CD14-positive monocyte (primary cell): ENCODE measurements around the gene RPL26. TPM values are rescaled to one million over a fixed set of nuclear protein-coding genes. Genes with fewer than 3 reads are reported as not detected.

Experiments
- DNase-seq, 3 donors: peaks; one replicate each; pipeline ENCODE4 v3.0.0-alpha.2; 2011 to 2022
- H2AFZ ChIP-seq: 2 replicates; pipeline ENCODE4 v1.6.0; 2012; ENCODE audit warnings: mild to moderate bottlenecking, low read depth, low read length, inconsistent platforms; ENCODE audit not compliant: insufficient read depth, poor library complexity, severe bottlenecking
- H3K27ac ChIP-seq, 2 donors: 1 replicate in 1 of 2; 2 replicates in 1 of 2; pipeline ENCODE4 v1.5.1; 2012 to 2013; ENCODE audit warnings: low read length in 2 of 2, control low read depth in 1 of 2, inconsistent platforms in 1 of 2, low read depth in 1 of 2, mild to moderate bottlenecking in 1 of 2
- H3K27me3 ChIP-seq, 2 donors: one replicate each; pipeline versions ENCODE4 v1.6.0 to v1.6.1; 2011 to 2013; ENCODE audit warnings: low read length in 2 of 2; ENCODE audit not compliant: control insufficient read depth in 2 of 2, insufficient read depth in 2 of 2
- H3K36me3 ChIP-seq, 2 donors: replicated peaks in 1 of 2; 1 replicate in 1 of 2; 2 replicates in 1 of 2; pipeline versions ENCODE4 v1.5.1 to v1.6.1; 2012 to 2013; ENCODE audit warnings: low read length in 2 of 2, control low read depth in 1 of 2, inconsistent platforms in 1 of 2, mild to moderate bottlenecking in 1 of 2; ENCODE audit not compliant: insufficient read depth in 2 of 2, control insufficient read depth in 1 of 2
- H3K4me1 ChIP-seq, 2 donors: 1 replicate in 1 of 2; 2 replicates in 1 of 2; pipeline versions ENCODE4 v1.5.1 to v1.6.1; 2012 to 2013; ENCODE audit warnings: low read length in 2 of 2, control low read depth in 1 of 2, inconsistent platforms in 1 of 2, mild to moderate bottlenecking in 1 of 2, moderate library complexity in 1 of 2; ENCODE audit not compliant: insufficient read depth in 2 of 2, control insufficient read depth in 1 of 2
- H3K4me2 ChIP-seq: replicated peaks from 2 replicates; pipeline ENCODE3; 2012; ENCODE audit warnings: low read length, moderate library complexity, mild to moderate bottlenecking; ENCODE audit not compliant: poor library complexity, severe bottlenecking; ENCODE audit errors: extremely low read depth
- H3K4me3 ChIP-seq, 3 experiments: fragments of 200-600 bp in 1 of 3; sonication (generic) in 1 of 3; replicated peaks in 1 of 3; 1 replicate in 2 of 3; 2 replicates in 1 of 3; pipeline ENCODE4 v1.5.1; 2011 to 2013; ENCODE audit warnings: low read length in 3 of 3, mild to moderate bottlenecking in 3 of 3, control low read depth in 2 of 3, low read depth in 2 of 3, inconsistent platforms in 1 of 3, moderate library complexity in 1 of 3
- H3K79me2 ChIP-seq: 2 replicates; pipeline ENCODE4 v1.6.0; 2012; ENCODE audit warnings: mild to moderate bottlenecking, control low read depth, inconsistent platforms, low read length, moderate library complexity; ENCODE audit not compliant: insufficient read depth
- H3K9ac ChIP-seq: 2 replicates; pipeline ENCODE4 v1.6.0; 2017; ENCODE audit warnings: low read length, mild to moderate bottlenecking; ENCODE audit not compliant: insufficient read depth, poor library complexity, severe bottlenecking
- H3K9me3 ChIP-seq, 2 donors: replicated peaks in 1 of 2; 1 replicate in 1 of 2; 2 replicates in 1 of 2; pipeline versions ENCODE4 v1.5.1 to v1.6.1; 2012 to 2013; ENCODE audit warnings: low read length in 2 of 2, control low read depth in 1 of 2; ENCODE audit not compliant: control insufficient read depth in 1 of 2, insufficient read depth in 1 of 2
- H4K20me1 ChIP-seq: 2 replicates; pipeline ENCODE4 v1.6.0; 2012; ENCODE audit warnings: mild to moderate bottlenecking, low read length, control low read depth, moderate library complexity; ENCODE audit not compliant: insufficient read depth
- H3K27ac Mint-ChIP-seq, 7 donors: one replicate each; pipeline ENCODE4 v1.8.0; 2020; ENCODE audit warnings: mild to moderate bottlenecking in 7 of 7, mixed read lengths in 7 of 7, moderate library complexity in 6 of 7, inconsistent platforms in 2 of 7
- H3K27me3 Mint-ChIP-seq, 3 donors: one replicate each; pipeline ENCODE4 v1.8.0; 2021 to 2022; ENCODE audit warnings: low read depth in 3 of 3, mild to moderate bottlenecking in 3 of 3, mixed read lengths in 3 of 3, moderate library complexity in 3 of 3, inconsistent platforms in 1 of 3
- H3K36me3 Mint-ChIP-seq, 2 donors: one replicate each; pipeline ENCODE4 v1.8.0; 2020; ENCODE audit warnings: mixed read lengths in 2 of 2, inconsistent platforms in 1 of 2, mild to moderate bottlenecking in 1 of 2
- H3K4me1 Mint-ChIP-seq: one replicate; pipeline ENCODE4 v1.8.0; 2020; ENCODE audit warnings: mild to moderate bottlenecking, mixed read lengths
- H3K4me3 Mint-ChIP-seq, 2 donors: one replicate each; pipeline ENCODE4 v1.8.0; 2020; ENCODE audit warnings: mild to moderate bottlenecking in 2 of 2, mixed read lengths in 2 of 2, moderate library complexity in 1 of 2
- H3K9me3 Mint-ChIP-seq, 7 donors: one replicate each; pipeline ENCODE4 v1.8.0; 2020 to 2022; ENCODE audit warnings: mixed read lengths in 7 of 7, mild to moderate bottlenecking in 6 of 7, moderate library complexity in 6 of 7, inconsistent platforms in 2 of 7
- WGBS: methylation state at CpG from one replicate; pipeline ENCODE4 v1.1.5; 2013; ENCODE audit warnings: missing lambda C conversion rate; ENCODE audit not compliant: insufficient coverage; 5-methylcytosine and 5-hydroxymethylcytosine counted together
- intact Hi-C, 2 donors: fragments of 100-400 bp; cut with micrococcal nuclease; formaldehyde crosslinking; loops; one replicate each; pipeline versions ENCODE4 v1.15.0 to v1.15.1; 2023
- polyA plus RNA-seq, 3 donors: library from polyadenylated mRNA; depleted of rRNA in 1 of 3; unstranded in 2 of 3; stranded (reverse) in 1 of 3; fragments of 300-500 nt in 2 of 3; fragments of >200 nt in 1 of 3; fragmentation: Illumina TruSeq in 2 of 3; gene quantifications; 1 replicate in 2 of 3; 2 replicates in 1 of 3; pipeline ENCODE4 v1.2.3, GENCODE V29; 2012 to 2021
- TF ChIP-seq, protein P1 (sequence below): fragments of 200-600 bp; IDR thresholded peaks from one replicate; pipeline ENCODE4 v1.8.0; 2022; ENCODE audit warnings: antibody characterized with exemption, mild to moderate bottlenecking

RPL26 gene
- polyA plus RNA-seq, 3 donors = 859 to 4,469 (median 884) TPM

DNA sequence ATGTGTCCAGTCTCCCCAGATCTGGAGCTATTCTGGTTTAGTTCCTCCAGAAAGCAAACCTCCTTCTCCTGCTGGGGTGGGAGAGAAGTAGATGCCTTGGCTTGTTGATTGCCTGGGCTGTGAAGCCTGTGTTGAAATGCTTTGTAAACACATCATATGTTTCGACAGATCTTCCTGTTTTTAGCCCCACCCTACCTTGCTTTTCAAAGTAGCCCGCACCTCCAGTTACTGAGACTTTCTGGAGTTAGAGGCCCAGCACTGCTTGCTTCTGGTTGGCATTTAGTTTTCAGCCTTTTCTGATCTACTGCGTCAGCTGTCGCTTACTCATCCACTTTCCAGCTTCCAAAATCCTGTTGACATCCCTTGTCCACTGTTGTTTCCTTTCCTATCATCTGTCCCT lies 34.8 kb upstream of the RPL26 start:
- H2AFZ ChIP-seq = no peak overlapping the region
- intact Hi-C loops = no loop called here
- H3K27me3 ChIP-seq = no peaks in the 10 kb centered on the region
- H3K27ac ChIP-seq = peak overlapping the region; percentile 57 to 94
- H3K9ac ChIP-seq = peak overlapping the region; percentile 29
- TF ChIP-seq, protein P1, sequence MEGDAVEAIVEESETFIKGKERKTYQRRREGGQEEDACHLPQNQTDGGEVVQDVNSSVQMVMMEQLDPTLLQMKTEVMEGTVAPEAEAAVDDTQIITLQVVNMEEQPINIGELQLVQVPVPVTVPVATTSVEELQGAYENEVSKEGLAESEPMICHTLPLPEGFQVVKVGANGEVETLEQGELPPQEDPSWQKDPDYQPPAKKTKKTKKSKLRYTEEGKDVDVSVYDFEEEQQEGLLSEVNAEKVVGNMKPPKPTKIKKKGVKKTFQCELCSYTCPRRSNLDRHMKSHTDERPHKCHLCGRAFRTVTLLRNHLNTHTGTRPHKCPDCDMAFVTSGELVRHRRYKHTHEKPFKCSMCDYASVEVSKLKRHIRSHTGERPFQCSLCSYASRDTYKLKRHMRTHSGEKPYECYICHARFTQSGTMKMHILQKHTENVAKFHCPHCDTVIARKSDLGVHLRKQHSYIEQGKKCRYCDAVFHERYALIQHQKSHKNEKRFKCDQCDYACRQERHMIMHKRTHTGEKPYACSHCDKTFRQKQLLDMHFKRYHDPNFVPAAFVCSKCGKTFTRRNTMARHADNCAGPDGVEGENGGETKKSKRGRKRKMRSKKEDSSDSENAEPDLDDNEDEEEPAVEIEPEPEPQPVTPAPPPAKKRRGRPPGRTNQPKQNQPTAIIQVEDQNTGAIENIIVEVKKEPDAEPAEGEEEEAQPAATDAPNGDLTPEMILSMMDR = no peak
- H3K9me3 Mint-ChIP-seq = peaks cover 0 to 6% (median 0%) of the 10 kb centered on the region in 7 donors
- no peaks in the 10 kb centered on the region for H4K20me1 ChIP-seq
- H3K4me3 ChIP-seq = peak overlapping the region in 1 of 3 experiments; percentile 50
- 0% methylated on average over 2 of the region's 4 CpGs for WGBS
- peak; percentile 85 to 87 (median 86) for DNase-seq
- H3K36me3 ChIP-seq = no peaks in the 10 kb centered on the region
- peaks cover 0 to 2% (median 0%) of the 10 kb centered on the region in 3 donors for H3K27me3 Mint-ChIP-seq
- H3K4me2 ChIP-seq = peak overlapping the region; percentile 60
- peak overlapping the region; percentile 91 to 99 (median 95) for H3K27ac Mint-ChIP-seq
- peaks cover 12% of the 10 kb centered on the region for H3K79me2 ChIP-seq
- H3K4me1 Mint-ChIP-seq = peaks cover 91% of the 10 kb centered on the region
- no peaks in the 10 kb centered on the region for H3K9me3 ChIP-seq
- peak overlapping the region in 1 of 2 donors; percentile 21 for H3K4me3 Mint-ChIP-seq
- H3K36me3 Mint-ChIP-seq = peaks cover 15 to 20% of the 10 kb centered on the region in 2 donors
- H3K4me1 ChIP-seq = peaks cover 66 to 91% of the 10 kb centered on the region in 2 donors

DNA sequence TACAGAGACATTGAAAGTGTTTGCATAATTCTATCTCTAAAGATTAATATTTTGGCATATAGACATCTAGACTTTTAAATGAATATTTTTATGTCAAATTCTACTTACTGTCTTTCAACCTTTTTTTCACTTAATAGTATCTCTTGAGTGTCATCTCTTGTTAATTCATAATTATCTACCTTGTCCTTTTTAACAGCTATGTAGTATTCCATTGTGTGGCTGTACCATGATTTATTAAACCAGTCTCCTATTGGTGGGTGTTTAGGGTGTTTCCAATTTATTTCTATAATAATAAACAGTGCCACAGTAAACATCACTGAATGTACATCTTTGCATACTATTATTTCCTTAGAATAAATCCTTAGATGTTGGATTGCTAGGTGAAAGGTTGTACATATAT lies 30.9 kb upstream of the RPL26 start:
- DNase-seq = no peak
- Mint-ChIP-seq H3K27me3 (peaks cover 0 to 7% (median 3%) of the 10 kb centered on the region in 3 donors), H3K36me3 (peaks cover 0 to 11% of the 10 kb centered on the region in 2 donors), H3K4me1 (peaks cover 79% of the 10 kb centered on the region), H3K9me3 (peaks cover 0 to 5% (median 0%) of the 10 kb centered on the region in 7 donors), H3K4me3 (peak overlapping the region; percentile 41 to 85), H3K27ac (peak overlapping the region in 1 of 7 donors; percentile 94)
- Histone ChIP-seq H2AFZ (no peak overlapping the region), H3K79me2 (peaks cover 10% of the 10 kb centered on the region), H3K36me3 (no peaks in the 10 kb centered on the region), H3K27ac (no peak overlapping the region), H3K9ac (no peak overlapping the region), H4K20me1 (no peaks in the 10 kb centered on the region), H3K4me3 (peak overlapping the region in 1 of 3 experiments; percentile 78), H3K4me2 (peak overlapping the region; percentile 82), H3K27me3 (no peaks in the 10 kb centered on the region), H3K9me3 (no peaks in the 10 kb centered on the region), H3K4me1 (peaks cover 56 to 87% of the 10 kb centered on the region in 2 donors)
- TF ChIP-seq, protein P1 = no peak
- intact Hi-C loops = loop anchor here in 1 of 2 donors (5.0 kb wide), 1 partner anchor 38 kb away; no protein-coding TSS in a partner anchor
